ENCODE measurements around the gene UNC5B. TPM values are rescaled to one million over a fixed set of nuclear protein-coding genes. Genes with fewer than 3 reads are reported as not detected.

Gene UNC5B
- total and polyA plus RNA-seq, 2 experiments from 2014 or later: 2.7 to 6.5 TPM

- H2AFZ ChIP-seq: no peak overlapping the region
- no peaks in the 10 kb centered on the region for H3K4me1 ChIP-seq (ENCODE audit: insufficient read depth)
- H3K79me2 ChIP-seq (ENCODE audit: insufficient read depth): no peaks in the 10 kb centered on the region
- no peak for DNase-seq
- H3K27me3 ChIP-seq (replicated peaks; ENCODE audit: insufficient read depth): no peaks in the 10 kb centered on the region
- no peak overlapping the region for H3K4me3 ChIP-seq
- in situ Hi-C loops (cut with MboI): no loop called here
- WGBS, 2 experiments (ENCODE audit: low coverage in 1 of 2, low lambda C conversion rate in 2 of 2, missing lambda C conversion rate in 2 of 2): 87 to 89% methylated on average over 15 of the region's 15 CpGs
- no peak overlapping the region for H3K4me2 ChIP-seq (ENCODE audit: unreplicated experiment)
- no peaks in the 10 kb centered on the region for H3K9me2 ChIP-seq (ENCODE audit: insufficient read depth)
- no peak for TF ChIP-seq EZH2 (IDR thresholded peaks at IDR 0.05; ENCODE audit: insufficient read depth, poor library complexity, severe bottlenecking)
- no peak overlapping the region for H3K27ac ChIP-seq
- H3K9ac ChIP-seq: no peak overlapping the region
- H3K9me3 ChIP-seq (ENCODE audit: low read depth): no peaks in the 10 kb centered on the region
- no peaks in the 10 kb centered on the region for H4K20me1 ChIP-seq (ENCODE audit: insufficient read depth)
- no peaks in the 10 kb centered on the region for H3F3A ChIP-seq (ENCODE audit: insufficient read depth)
- no peaks in the 10 kb centered on the region for H3K36me3 ChIP-seq (ENCODE audit: low read depth)
Measured at GRCh38 chr10:71335173-71335708, 122.9 kb downstream of the UNC5B start.

- Histone ChIP-seq H3K27me3 (replicated peaks; ENCODE audit: insufficient read depth) (no peaks in the 10 kb centered on the region), H3F3A (ENCODE audit: insufficient read depth) (no peaks in the 10 kb centered on the region), H3K27ac (no peak overlapping the region), H3K36me3 (ENCODE audit: low read depth) (no peaks in the 10 kb centered on the region), H3K9ac (no peak overlapping the region), H3K4me3 (no peak overlapping the region), H4K20me1 (ENCODE audit: insufficient read depth) (no peaks in the 10 kb centered on the region), H3K4me2 (ENCODE audit: unreplicated experiment) (no peak overlapping the region), H3K9me3 (ENCODE audit: low read depth) (no peaks in the 10 kb centered on the region), H3K4me1 (ENCODE audit: insufficient read depth) (no peaks in the 10 kb centered on the region), H3K79me2 (ENCODE audit: insufficient read depth) (no peaks in the 10 kb centered on the region), H2AFZ (no peak overlapping the region), H3K9me2 (ENCODE audit: insufficient read depth) (no peaks in the 10 kb centered on the region)
- no peak for TF ChIP-seq EZH2 (IDR thresholded peaks at IDR 0.05; ENCODE audit: insufficient read depth, poor library complexity, severe bottlenecking)
- no peak for TF ChIP-seq EZH2phosphoT487 (IDR thresholded peaks at IDR 0.05; ENCODE audit: insufficient read depth, low read depth)
- 81 to 83% methylated on average over 5 to 6 of the region's 6 CpGs for WGBS, 2 experiments (ENCODE audit: low coverage in 1 of 2, low lambda C conversion rate in 2 of 2, missing lambda C conversion rate in 2 of 2)
- DNase-seq: no peak
- in situ Hi-C loops (cut with MboI): no loop called here
Measured at GRCh38 chr10:71336632-71337031, 124.3 kb downstream of the UNC5B start.

DNA sequence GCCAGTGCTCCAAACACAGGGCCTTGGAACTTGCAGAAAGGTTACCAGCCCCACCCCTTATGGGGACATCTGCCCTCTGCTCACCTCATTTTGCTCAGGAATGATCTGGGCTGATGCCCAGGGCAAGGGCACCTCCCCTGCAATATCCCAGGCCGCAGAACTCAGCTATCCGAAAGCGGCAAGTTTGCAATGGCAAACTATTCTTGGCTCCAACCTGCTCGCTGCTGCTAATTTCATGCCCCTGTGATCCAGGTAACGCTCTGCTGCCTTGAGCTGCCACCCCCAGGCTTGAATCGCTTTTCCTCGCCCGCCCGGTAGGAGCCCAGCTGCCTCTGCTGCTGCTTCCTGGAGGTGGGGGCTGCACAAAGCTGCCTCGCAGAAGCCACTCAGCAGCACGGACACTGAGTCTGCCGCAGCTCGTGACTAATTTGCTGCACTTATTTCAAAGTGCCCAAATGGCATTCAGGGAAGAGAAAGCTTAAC is 124.9 kb downstream of the UNC5B start:
- Histone ChIP-seq H3K4me3 (no peak overlapping the region), H3K36me3 (ENCODE audit: low read depth) (no peaks in the 10 kb centered on the region), H4K20me1 (ENCODE audit: insufficient read depth) (no peaks in the 10 kb centered on the region), H3K9me2 (ENCODE audit: insufficient read depth) (no peaks in the 10 kb centered on the region), H3K27me3 (replicated peaks; ENCODE audit: insufficient read depth) (no peaks in the 10 kb centered on the region), H3K9ac (no peak overlapping the region), H3F3A (ENCODE audit: insufficient read depth) (no peaks in the 10 kb centered on the region), H3K4me1 (ENCODE audit: insufficient read depth) (no peaks in the 10 kb centered on the region), H2AFZ (no peak overlapping the region), H3K4me2 (ENCODE audit: unreplicated experiment) (no peak overlapping the region), H3K79me2 (ENCODE audit: insufficient read depth) (no peaks in the 10 kb centered on the region), H3K27ac (no peak overlapping the region), H3K9me3 (ENCODE audit: low read depth) (no peaks in the 10 kb centered on the region)
- in situ Hi-C loops (cut with MboI): no loop called here
- TF ChIP-seq EZH2 (IDR thresholded peaks at IDR 0.05; ENCODE audit: insufficient read depth, poor library complexity, severe bottlenecking) (no peak), EZH2phosphoT487 (IDR thresholded peaks at IDR 0.05; ENCODE audit: insufficient read depth, low read depth) (no peak)
- 92 to 95% methylated on average over 13 of the region's 13 CpGs for WGBS, 2 experiments (ENCODE audit: low coverage in 1 of 2, low lambda C conversion rate in 2 of 2, missing lambda C conversion rate in 2 of 2)
- no peak for DNase-seq

DNA sequence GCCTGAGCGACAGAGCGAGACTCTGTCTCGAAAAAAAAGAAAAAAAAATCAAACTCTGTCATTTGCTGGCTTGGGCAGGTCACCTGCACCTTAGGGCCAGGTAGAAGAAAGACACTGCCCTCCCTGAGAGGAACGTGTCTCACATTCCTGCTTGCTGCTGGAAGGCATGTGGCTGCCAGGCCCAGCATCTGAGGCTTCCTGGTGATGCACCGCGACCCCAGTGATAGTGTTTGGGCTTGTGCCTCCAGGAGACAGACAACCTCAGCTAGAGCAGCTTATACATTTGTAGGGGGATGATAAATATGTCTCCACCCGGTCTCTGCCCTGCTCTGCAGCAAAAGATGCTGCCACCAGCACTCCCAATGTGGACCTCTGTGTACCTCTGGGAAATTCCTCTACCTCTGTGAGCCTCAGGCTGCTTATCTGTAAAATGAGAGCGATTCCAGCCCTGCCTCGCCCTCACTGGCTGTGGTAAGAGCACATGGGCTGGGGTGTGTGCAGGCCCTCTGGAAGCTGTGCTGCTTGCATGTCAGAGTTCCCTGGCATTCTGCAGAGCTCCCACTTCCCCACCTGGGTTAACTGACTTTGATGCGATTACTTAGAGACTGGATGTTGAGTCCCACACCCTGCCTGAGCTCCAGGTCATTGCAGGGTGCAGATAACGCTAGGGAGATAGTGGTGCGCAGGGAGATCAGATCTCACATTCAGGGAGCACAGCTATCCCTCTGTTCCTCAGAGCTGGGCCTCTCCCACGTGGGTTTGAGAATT is 126.5 kb downstream of the UNC5B start:
- in situ Hi-C loops (cut with MboI): no loop called here
- Histone ChIP-seq H3K4me1 (ENCODE audit: insufficient read depth) (peaks cover 6% of the 10 kb centered on the region; the same call in 1 of the 2 replicates), H3K79me2 (ENCODE audit: insufficient read depth) (no peaks in the 10 kb centered on the region), H3K9ac (no peak overlapping the region), H3K27me3 (replicated peaks; ENCODE audit: insufficient read depth) (no peaks in the 10 kb centered on the region), H3K27ac (no peak overlapping the region), H4K20me1 (ENCODE audit: insufficient read depth) (no peaks in the 10 kb centered on the region), H3K36me3 (ENCODE audit: low read depth) (no peaks in the 10 kb centered on the region), H3K4me2 (ENCODE audit: unreplicated experiment) (no peak overlapping the region), H3F3A (ENCODE audit: insufficient read depth) (0 out of 2 replicates have a peak, but pooled peaks cover 7% of the 10 kb centered on the region), H3K9me3 (ENCODE audit: low read depth) (no peaks in the 10 kb centered on the region), H3K9me2 (ENCODE audit: insufficient read depth) (no peaks in the 10 kb centered on the region), H2AFZ (no peak overlapping the region), H3K4me3 (no peak overlapping the region)
- no peak for DNase-seq
- TF ChIP-seq EZH2phosphoT487 (IDR thresholded peaks at IDR 0.05; ENCODE audit: insufficient read depth, low read depth): no peak
- TF ChIP-seq EZH2 (IDR thresholded peaks at IDR 0.05; ENCODE audit: insufficient read depth, poor library complexity, severe bottlenecking): no peak
- WGBS, 2 experiments (ENCODE audit: low coverage in 1 of 2, low lambda C conversion rate in 2 of 2, missing lambda C conversion rate in 2 of 2): 81 to 85% methylated on average over 13 of the region's 13 CpGs
